ENCODE measurements around the gene MCIDAS.

GRCh38 chr5:55188656-55189540 is 38.2 kb downstream of the MCIDAS start:
- TF ChIP-seq CTCF (conservative IDR thresholded peaks at IDR 0.05; ENCODE audit: low read depth, low read length) (no peak), CEBPB (IDR thresholded peaks at IDR 0.05; ENCODE audit: low read depth, low read length) (no peak), POLR2A (IDR thresholded peaks at IDR 0.05; ENCODE audit: low read depth, low read length) (no peak), SMC3 (IDR thresholded peaks at IDR 0.05; ENCODE audit: low read depth, low read length) (no peak), MAFK (IDR thresholded peaks at IDR 0.05; ENCODE audit: low read depth, low read length) (no peak), MAZ (IDR thresholded peaks at IDR 0.05; ENCODE audit: borderline replicate concordance, low read depth, low read length) (no peak), MXI1 (IDR thresholded peaks at IDR 0.05; ENCODE audit: borderline replicate concordance, low read depth, low read length) (no peak), RAD21 (IDR thresholded peaks at IDR 0.05; ENCODE audit: low read length) (no peak), BHLHE40 (IDR thresholded peaks at IDR 0.05; ENCODE audit: low read depth, low read length) (no peak), RCOR1 (IDR thresholded peaks at IDR 0.05; ENCODE audit: insufficient replicate concordance, low read length) (no peak), NFE2L2 (IDR thresholded peaks at IDR 0.05; ENCODE audit: low read depth, low read length) (no peak), RFX5 (IDR thresholded peaks at IDR 0.05; ENCODE audit: low read depth, low read length) (no peak)
- TF ChIP-seq, protein P1, sequence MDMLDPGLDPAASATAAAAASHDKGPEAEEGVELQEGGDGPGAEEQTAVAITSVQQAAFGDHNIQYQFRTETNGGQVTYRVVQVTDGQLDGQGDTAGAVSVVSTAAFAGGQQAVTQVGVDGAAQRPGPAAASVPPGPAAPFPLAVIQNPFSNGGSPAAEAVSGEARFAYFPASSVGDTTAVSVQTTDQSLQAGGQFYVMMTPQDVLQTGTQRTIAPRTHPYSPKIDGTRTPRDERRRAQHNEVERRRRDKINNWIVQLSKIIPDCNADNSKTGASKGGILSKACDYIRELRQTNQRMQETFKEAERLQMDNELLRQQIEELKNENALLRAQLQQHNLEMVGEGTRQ (IDR thresholded peaks at IDR 0.05; ENCODE audit: low read depth, low read length) = no peak
- TF ChIP-seq, protein P2, sequence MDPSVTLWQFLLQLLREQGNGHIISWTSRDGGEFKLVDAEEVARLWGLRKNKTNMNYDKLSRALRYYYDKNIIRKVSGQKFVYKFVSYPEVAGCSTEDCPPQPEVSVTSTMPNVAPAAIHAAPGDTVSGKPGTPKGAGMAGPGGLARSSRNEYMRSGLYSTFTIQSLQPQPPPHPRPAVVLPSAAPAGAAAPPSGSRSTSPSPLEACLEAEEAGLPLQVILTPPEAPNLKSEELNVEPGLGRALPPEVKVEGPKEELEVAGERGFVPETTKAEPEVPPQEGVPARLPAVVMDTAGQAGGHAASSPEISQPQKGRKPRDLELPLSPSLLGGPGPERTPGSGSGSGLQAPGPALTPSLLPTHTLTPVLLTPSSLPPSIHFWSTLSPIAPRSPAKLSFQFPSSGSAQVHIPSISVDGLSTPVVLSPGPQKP (IDR thresholded peaks at IDR 0.05; ENCODE audit: borderline replicate concordance, low read depth, low read length) = no peak

Measured in IMR-90 (cell line).